Fibroblast of peridontal ligament (primary cell): Measurements from ENCODE around the gene COL4A6.

Experiments
- DNase-seq: peaks from one replicate; pipeline ENCODE4 v3.0.0-alpha.2; 2010; ENCODE audit errors: extremely low read depth

Gene COL4A6

GRCh38 chrX:108331126-108331909 is 106.9 kb downstream of the COL4A6 start:
- no peak for DNase-seq

- DNase-seq, result no peak
These were observed 114.5 kb downstream of the COL4A6 start for GRCh38 chrX:108323751-108324150.

GRCh38 chrX:108322234-108322633 is 116.0 kb downstream of the COL4A6 start:
- DNase-seq, result no peak

- no peak for DNase-seq
These were observed 121.8 kb downstream of the COL4A6 start for GRCh38 chrX:108316456-108316855.

GRCh38 chrX:108313669-108314068 is 124.6 kb downstream of the COL4A6 start:
- DNase-seq, result no peak

- no peak for DNase-seq
These were observed 125.3 kb downstream of the COL4A6 start for GRCh38 chrX:108312957-108313356.

- no peak for DNase-seq
These were observed 126.2 kb downstream of the COL4A6 start for GRCh38 chrX:108312011-108312410.

- DNase-seq, result no peak
These were observed 127.7 kb downstream of the COL4A6 start for GRCh38 chrX:108310506-108310905.

- DNase-seq, result no peak
These were observed 129.1 kb downstream of the COL4A6 start for GRCh38 chrX:108309144-108309543.

- no peak for DNase-seq
These were observed 130.8 kb downstream of the COL4A6 start for GRCh38 chrX:108307132-108308085.

- no peak for DNase-seq
These were observed 132.1 kb downstream of the COL4A6 start for GRCh38 chrX:108306086-108306485.

GRCh38 chrX:108304757-108305156 is 133.5 kb downstream of the COL4A6 start:
- no peak for DNase-seq

GRCh38 chrX:108304210-108304609 is 134.0 kb downstream of the COL4A6 start:
- DNase-seq, result no peak

- no peak for DNase-seq
These were observed 134.5 kb downstream of the COL4A6 start for GRCh38 chrX:108303682-108304081.

- DNase-seq, result no peak
These were observed 138.5 kb downstream of the COL4A6 start for GRCh38 chrX:108299704-108300103.

GRCh38 chrX:108299101-108299591 is 139.1 kb downstream of the COL4A6 start:
- no peak for DNase-seq

GRCh38 chrX:108298165-108298602 is 140.0 kb downstream of the COL4A6 start:
- no peak for DNase-seq

GRCh38 chrX:108297290-108297689 is 140.9 kb downstream of the COL4A6 start:
- DNase-seq, result no peak

- DNase-seq, result no peak
These were observed 146.2 kb downstream of the COL4A6 start for GRCh38 chrX:108292053-108292452.

GRCh38 chrX:108285918-108286317 is 152.3 kb downstream of the COL4A6 start:
- DNase-seq, result no peak

- DNase-seq, result no peak
These were observed 152.9 kb downstream of the COL4A6 start for GRCh38 chrX:108285356-108285755.

- no peak for DNase-seq
These were observed 162.5 kb downstream of the COL4A6 start for GRCh38 chrX:108275732-108276131.

- no peak for DNase-seq
These were observed 166.8 kb downstream of the COL4A6 start for GRCh38 chrX:108271397-108271787.
